OCI-LY7 (cell line): ENCODE results near the gene PTPRB. TPM values are rescaled to one million over a fixed set of nuclear protein-coding genes. Genes with fewer than 3 reads are reported as not detected.

ENCODE experiments used
- BruUV-seq: library from RNA; stranded (reverse); fragments of 400-500 nt; replicated peaks from 2 replicates; lab custom pipeline; 2021; lab: Mats Ljungman, UMichigan
- CTCF ChIA-PET: fragments of 300-600 bp; sonication (Branson Sonifier 250); formaldehyde crosslinking; loops from one replicate; lab custom pipeline; 2022; ENCODE audit warnings: antibody characterized with exemption; ENCODE audit not compliant: unreplicated experiment; lab: Charles Lee
- POLR2A ChIA-PET: fragments of 300-600 bp; sonication (Branson Sonifier 250); formaldehyde crosslinking; loops from one replicate; lab custom pipeline; 2022; ENCODE audit warnings: antibody characterized with exemption; lab: Charles Lee
- DNase-seq: peaks from one replicate; pipeline ENCODE4 v3.0.0-alpha.2; 2015; ENCODE audit warnings: low spot score
- H2AFZ ChIP-seq: fragments of 200-600 bp; sonication (generic), shearing (Covaris generic); 2 replicates; pipeline ENCODE4 v1.6.1; 2014; ENCODE audit warnings: mild to moderate bottlenecking, antibody characterized with exemption, low read length, moderate library complexity
- H3K27ac ChIP-seq: fragments of 200-600 bp; sonication (generic); 2 replicates; pipeline ENCODE4 v1.5.1; 2014; ENCODE audit warnings: mixed run types, low read depth, mild to moderate bottlenecking, moderate library complexity, low read length, inconsistent platforms; ENCODE audit not compliant: poor library complexity, severe bottlenecking
- H3K36me3 ChIP-seq: fragments of 200-600 bp; sonication (generic); 2 replicates; pipeline ENCODE4 v1.6.1; 2014; ENCODE audit warnings: mild to moderate bottlenecking, antibody characterized with exemption, low read length, moderate library complexity, mixed read lengths; ENCODE audit not compliant: insufficient read depth
- H3K4me1 ChIP-seq: fragments of 200-600 bp; sonication (generic); 2 replicates; pipeline ENCODE4 v1.5.1; 2014; ENCODE audit warnings: mild to moderate bottlenecking, low read length; ENCODE audit not compliant: insufficient read depth, poor library complexity, severe bottlenecking
- H3K4me2 ChIP-seq: fragments of 200-600 bp; sonication (generic); 2 replicates; pipeline ENCODE4 v1.6.1; 2014; ENCODE audit warnings: mild to moderate bottlenecking, low read length
- H3K4me3 ChIP-seq: fragments of 200-600 bp; sonication (generic); 2 replicates; pipeline ENCODE4 v1.5.1; 2014; ENCODE audit warnings: mild to moderate bottlenecking, low read depth, low read length; ENCODE audit not compliant: poor library complexity, severe bottlenecking
- H3K79me2 ChIP-seq: fragments of 200-600 bp; sonication (generic); 2 replicates; pipeline ENCODE4 v1.6.1; 2016; ENCODE audit warnings: low read depth, mild to moderate bottlenecking, low read length, moderate library complexity, mixed read lengths; ENCODE audit not compliant: insufficient read depth
- H3K9me2 ChIP-seq: fragments of 200-600 bp; sonication (generic); 2 replicates; pipeline ENCODE4 v1.6.1; 2016; ENCODE audit warnings: mild to moderate bottlenecking, low read length, mixed read lengths; ENCODE audit not compliant: insufficient read depth
- H3K9me3 ChIP-seq: fragments of 200-600 bp; sonication (generic); 2 replicates; pipeline ENCODE4 v1.6.1; 2014; ENCODE audit warnings: mild to moderate bottlenecking, mixed run types, low read length, mixed read lengths
- H4K20me1 ChIP-seq: fragments of 200-600 bp; sonication (generic); 2 replicates; pipeline ENCODE4 v1.6.1; 2014; ENCODE audit warnings: mild to moderate bottlenecking, antibody characterized with exemption, low read length, moderate library complexity, mixed read lengths; ENCODE audit not compliant: insufficient read depth
- CTCF ChIP-seq: fragments of 200-600 bp; sonication (generic); conservative IDR thresholded peaks from 2 replicates; pipeline ENCODE4 v1.5.1; 2014; ENCODE audit warnings: mild to moderate bottlenecking, antibody characterized with exemption, low read length, moderate library complexity, mixed read lengths
- EZH2phosphoT487 ChIP-seq: fragments of 200-600 bp; sonication (generic); IDR thresholded peaks from 2 replicates; pipeline ENCODE4 v1.6.1; 2018; ENCODE audit warnings: low read depth, borderline replicate concordance, mild to moderate bottlenecking, mixed run types, antibody characterized with exemption, low read length, moderate library complexity, mixed read lengths
- intact Hi-C: fragments of 100-400 bp; cut with micrococcal nuclease; formaldehyde crosslinking; loops from one replicate; pipeline ENCODE4 v1.10.0; 2022; ENCODE audit not compliant: unreplicated experiment
- total RNA-seq, 2 experiments: library from RNA; depleted of rRNA in 1 of 2; stranded (reverse); fragments of >200 nt in 1 of 2; shearing (Covaris generic) in 1 of 2; gene quantifications; 2 replicates each; pipeline ENCODE4 v1.2.3, GENCODE V29; 2014 to 2022

Gene PTPRB
- total RNA-seq, 2 experiments from 2014 or later, result not detected

- Histone ChIP-seq H4K20me1 (no peaks in the 10 kb centered on the region), H3K4me1 (no peaks in the 10 kb centered on the region), H3K9me3 (no peaks in the 10 kb centered on the region), H3K36me3 (no peaks in the 10 kb centered on the region), H3K79me2 (no peaks in the 10 kb centered on the region), H3K27ac (no peak overlapping the region), H3K9me2 (no peaks in the 10 kb centered on the region), H3K4me2 (no peak overlapping the region), H2AFZ (no peak overlapping the region), H3K4me3 (no peak overlapping the region)
- intact Hi-C loops, result no loop called here
- ChIA-PET CTCF (no interaction called here), POLR2A (no interaction called here)
- TF ChIP-seq EZH2phosphoT487, result no peak
- no TSS peak for BruUV-seq
- DNase-seq, result no peak
Observed at GRCh38 chr12:70605976-70606375, 31.3 kb downstream of the PTPRB start.

GRCh38 chr12:70604662-70605061 is 32.6 kb downstream of the PTPRB start:
- DNase-seq, result no peak
- no peak overlapping the region for H3K27ac ChIP-seq
- intact Hi-C loops, result no loop called here
- ChIA-PET POLR2A (no interaction called here), CTCF (no interaction called here)
- H3K79me2 ChIP-seq, result no peaks in the 10 kb centered on the region
- H2AFZ ChIP-seq, result no peak overlapping the region
- no peaks in the 10 kb centered on the region for H3K4me1 ChIP-seq
- no peak overlapping the region for H3K4me3 ChIP-seq
- H3K36me3 ChIP-seq, result no peaks in the 10 kb centered on the region
- H3K9me2 ChIP-seq, result no peaks in the 10 kb centered on the region
- no peaks in the 10 kb centered on the region for H4K20me1 ChIP-seq
- no peak overlapping the region for H3K4me2 ChIP-seq
- BruUV-seq, result no TSS peak
- no peak for TF ChIP-seq EZH2phosphoT487
- TF ChIP-seq CTCF, result no peak
- no peaks in the 10 kb centered on the region for H3K9me3 ChIP-seq

- TF ChIP-seq CTCF (no peak), EZH2phosphoT487 (no peak)
- ChIA-PET POLR2A (no interaction called here), CTCF (no interaction called here)
- Histone ChIP-seq H3K4me1 (no peaks in the 10 kb centered on the region), H3K9me3 (no peaks in the 10 kb centered on the region), H3K27ac (no peak overlapping the region), H3K9me2 (no peaks in the 10 kb centered on the region), H3K4me2 (no peak overlapping the region), H4K20me1 (no peaks in the 10 kb centered on the region), H2AFZ (no peak overlapping the region), H3K36me3 (no peaks in the 10 kb centered on the region), H3K79me2 (no peaks in the 10 kb centered on the region), H3K4me3 (no peak overlapping the region)
- no TSS peak for BruUV-seq
- intact Hi-C loops, result no loop called here
- DNase-seq, result no peak
Observed at GRCh38 chr12:70603044-70603443, 34.2 kb downstream of the PTPRB start.
